DOHH2 (cell line): ENCODE data around the gene TSEN2.

Source experiments
- H3F3A ChIP-seq: fragments of 200-600 bp; sonication (generic), shearing (Covaris generic); 2 replicates; pipeline ENCODE4 v1.6.0; 2016; ENCODE audit warnings: antibody characterized with exemption, mild to moderate bottlenecking; ENCODE audit not compliant: control insufficient read depth, insufficient read depth
- H3K27ac ChIP-seq: fragments of 200-600 bp; sonication (generic); 2 replicates; pipeline ENCODE4 v1.5.1; 2014; ENCODE audit warnings: low read depth, mild to moderate bottlenecking, low read length, moderate library complexity
- H3K27me3 ChIP-seq: fragments of 200-600 bp; sonication (generic); 2 replicates; pipeline ENCODE4 v1.6.1; 2014; ENCODE audit warnings: mild to moderate bottlenecking, low read length, mixed read lengths; ENCODE audit not compliant: control insufficient read depth
- H3K36me3 ChIP-seq: fragments of 200-600 bp; sonication (generic); 2 replicates; pipeline ENCODE4 v1.6.1; 2014; ENCODE audit warnings: mild to moderate bottlenecking, low read length, moderate library complexity, mixed read lengths; ENCODE audit not compliant: control insufficient read depth
- H3K4me1 ChIP-seq: fragments of 200-600 bp; sonication (generic); 2 replicates; pipeline ENCODE4 v1.6.1; 2014; ENCODE audit warnings: mild to moderate bottlenecking, low read length, mixed read lengths; ENCODE audit not compliant: control insufficient read depth
- H3K4me2 ChIP-seq: fragments of 200-600 bp; sonication (generic); 2 replicates; pipeline ENCODE4 v1.6.0; 2014; ENCODE audit warnings: mild to moderate bottlenecking, low read length, moderate library complexity
- H3K4me3 ChIP-seq: fragments of 200-600 bp; sonication (generic); 2 replicates; pipeline ENCODE4 v1.5.1; 2014; ENCODE audit warnings: mild to moderate bottlenecking, low read length, mixed read lengths
- H3K79me2 ChIP-seq: fragments of 200-600 bp; sonication (generic); 2 replicates; pipeline ENCODE4 v1.6.1; 2014; ENCODE audit warnings: mild to moderate bottlenecking, low read length, mixed read lengths; ENCODE audit not compliant: control insufficient read depth
- H3K9me2 ChIP-seq: fragments of 200-600 bp; sonication (generic); replicated peaks from 2 replicates; pipeline ENCODE4 v1.6.1; 2014; ENCODE audit warnings: mild to moderate bottlenecking, low read length, mixed read lengths; ENCODE audit not compliant: control insufficient read depth
- H3K9me3 ChIP-seq: fragments of 200-600 bp; sonication (generic); 2 replicates; pipeline ENCODE4 v1.6.1; 2014; ENCODE audit warnings: antibody characterized with exemption, low read length, mixed read lengths; ENCODE audit not compliant: control insufficient read depth, insufficient read depth
- H4K20me1 ChIP-seq: fragments of 200-600 bp; sonication (generic); 2 replicates; pipeline ENCODE4 v1.6.0; 2014; ENCODE audit warnings: low read depth, mild to moderate bottlenecking, antibody characterized with exemption, low read length, moderate library complexity; ENCODE audit not compliant: control insufficient read depth, insufficient read depth
- EZH2phosphoT487 ChIP-seq: fragments of 200-600 bp; sonication (generic); IDR thresholded peaks from 2 replicates; pipeline ENCODE4 v1.6.1; 2017; ENCODE audit warnings: borderline replicate concordance, mild to moderate bottlenecking, antibody characterized with exemption, low read length, moderate library complexity, mixed read lengths
- TF ChIP-seq, protein P1 (sequence below): fragments of 200-600 bp; sonication (generic); IDR thresholded peaks from one replicate; pipeline ENCODE4 v1.5.1; 2014; ENCODE audit warnings: antibody characterized with exemption, mild to moderate bottlenecking, low read depth, low read length; ENCODE audit not compliant: poor library complexity, severe bottlenecking

Gene TSEN2

GRCh38 chr3:12521010-12521409 lies 36.7 kb downstream of the TSEN2 start:
- Histone ChIP-seq H3K4me3 (no peak overlapping the region), H3K4me2 (no peak overlapping the region), H3K27me3 (no peaks in the 10 kb centered on the region), H3K79me2 (no peaks in the 10 kb centered on the region), H3K9me2 (no peaks in the 10 kb centered on the region), H3K9me3 (no peaks in the 10 kb centered on the region), H3F3A (no peaks in the 10 kb centered on the region), H3K36me3 (peaks cover 41% of the 10 kb centered on the region), H4K20me1 (no peaks in the 10 kb centered on the region), H3K27ac (no peak overlapping the region), H3K4me1 (no peaks in the 10 kb centered on the region)
- TF ChIP-seq, protein P1, sequence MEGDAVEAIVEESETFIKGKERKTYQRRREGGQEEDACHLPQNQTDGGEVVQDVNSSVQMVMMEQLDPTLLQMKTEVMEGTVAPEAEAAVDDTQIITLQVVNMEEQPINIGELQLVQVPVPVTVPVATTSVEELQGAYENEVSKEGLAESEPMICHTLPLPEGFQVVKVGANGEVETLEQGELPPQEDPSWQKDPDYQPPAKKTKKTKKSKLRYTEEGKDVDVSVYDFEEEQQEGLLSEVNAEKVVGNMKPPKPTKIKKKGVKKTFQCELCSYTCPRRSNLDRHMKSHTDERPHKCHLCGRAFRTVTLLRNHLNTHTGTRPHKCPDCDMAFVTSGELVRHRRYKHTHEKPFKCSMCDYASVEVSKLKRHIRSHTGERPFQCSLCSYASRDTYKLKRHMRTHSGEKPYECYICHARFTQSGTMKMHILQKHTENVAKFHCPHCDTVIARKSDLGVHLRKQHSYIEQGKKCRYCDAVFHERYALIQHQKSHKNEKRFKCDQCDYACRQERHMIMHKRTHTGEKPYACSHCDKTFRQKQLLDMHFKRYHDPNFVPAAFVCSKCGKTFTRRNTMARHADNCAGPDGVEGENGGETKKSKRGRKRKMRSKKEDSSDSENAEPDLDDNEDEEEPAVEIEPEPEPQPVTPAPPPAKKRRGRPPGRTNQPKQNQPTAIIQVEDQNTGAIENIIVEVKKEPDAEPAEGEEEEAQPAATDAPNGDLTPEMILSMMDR: no peak
- no peak for TF ChIP-seq EZH2phosphoT487

GRCh38 chr3:12522721-12523120 lies 38.4 kb downstream of the TSEN2 start:
- Histone ChIP-seq H3K4me2 (no peak overlapping the region), H3K4me3 (no peak overlapping the region), H3K9me3 (no peaks in the 10 kb centered on the region), H3F3A (no peaks in the 10 kb centered on the region), H3K27ac (no peak overlapping the region), H4K20me1 (no peaks in the 10 kb centered on the region), H3K27me3 (no peaks in the 10 kb centered on the region), H3K36me3 (peaks cover 49% of the 10 kb centered on the region), H3K79me2 (no peaks in the 10 kb centered on the region), H3K9me2 (no peaks in the 10 kb centered on the region), H3K4me1 (no peaks in the 10 kb centered on the region)
- TF ChIP-seq, protein P1: no peak
- TF ChIP-seq EZH2phosphoT487: no peak

DNA sequence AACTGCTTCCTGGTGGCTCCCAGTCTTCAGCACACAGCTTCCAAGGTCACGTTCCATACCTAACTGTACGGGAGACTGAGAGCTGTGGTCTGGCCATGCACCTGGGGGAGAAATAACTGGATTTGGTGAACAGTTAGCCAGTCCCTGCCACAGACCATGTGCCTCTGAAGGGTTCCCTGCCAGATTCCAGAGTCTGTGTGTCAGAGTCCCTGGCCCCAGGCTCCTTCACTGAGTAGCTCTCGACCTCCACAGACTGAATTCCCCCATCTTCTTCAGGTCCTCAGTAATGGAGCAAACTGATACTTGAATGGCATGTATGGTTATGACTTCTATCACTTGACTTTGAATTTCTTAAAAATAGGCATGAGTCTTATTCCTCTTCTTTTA lies 43.5 kb downstream of the TSEN2 start:
- Histone ChIP-seq H3K36me3 (peaks cover 61% of the 10 kb centered on the region), H3F3A (no peaks in the 10 kb centered on the region), H3K27ac (no peak overlapping the region), H3K27me3 (no peaks in the 10 kb centered on the region), H3K4me2 (no peak overlapping the region), H3K4me3 (no peak overlapping the region), H3K9me3 (no peaks in the 10 kb centered on the region), H3K4me1 (no peaks in the 10 kb centered on the region), H3K9me2 (no peaks in the 10 kb centered on the region), H3K79me2 (no peaks in the 10 kb centered on the region), H4K20me1 (no peaks in the 10 kb centered on the region)
- TF ChIP-seq, protein P1: no peak
- TF ChIP-seq EZH2phosphoT487: no peak

DNA sequence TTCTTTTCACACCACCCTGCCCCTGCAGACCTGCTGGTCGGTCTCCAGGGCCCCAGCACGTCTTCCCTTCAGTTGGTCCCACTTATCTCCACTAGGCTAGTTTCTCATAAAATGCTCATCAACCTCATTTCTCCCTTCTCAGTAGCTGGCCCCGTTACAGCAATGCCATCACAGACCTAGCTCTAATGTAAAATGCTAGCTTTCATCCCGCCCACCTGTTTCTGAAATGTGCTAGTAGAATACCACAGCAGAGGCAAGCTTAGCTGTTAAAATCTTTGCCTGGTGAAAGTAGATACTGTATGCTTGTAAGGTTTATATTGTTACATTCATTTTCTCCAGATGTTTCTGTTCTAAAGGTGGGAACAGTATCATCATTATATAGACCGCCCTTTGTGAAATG lies 47.9 kb downstream of the TSEN2 start:
- Histone ChIP-seq H3K9me2 (no peaks in the 10 kb centered on the region), H3K27ac (no peak overlapping the region), H3K36me3 (peaks cover 44% of the 10 kb centered on the region), H3F3A (no peaks in the 10 kb centered on the region), H3K9me3 (no peaks in the 10 kb centered on the region), H4K20me1 (no peaks in the 10 kb centered on the region), H3K27me3 (no peaks in the 10 kb centered on the region), H3K4me1 (no peaks in the 10 kb centered on the region), H3K79me2 (no peaks in the 10 kb centered on the region), H3K4me2 (no peak overlapping the region), H3K4me3 (no peak overlapping the region)
- TF ChIP-seq, protein P1: no peak
- TF ChIP-seq EZH2phosphoT487: no peak
